RWPE2 (cell line): ENCODE measurements around the gene RAF1.

Source experiments
- ATAC-seq: fragments of 200-7000 bp; cut with Tn5 transposase; 3 replicates; pipeline ENCODE4 v1.9.1; 2021; ENCODE audit warnings: low read depth
- DNase-seq: peaks from one replicate; pipeline ENCODE4 v3.0.0-alpha.2; 2020; ENCODE audit warnings: low spot score
- H3K27ac ChIP-seq: fragments of 450-650 bp; 2 replicates; pipeline ENCODE4 v1.5.1; 2017; ENCODE audit warnings: mild to moderate bottlenecking; ENCODE audit not compliant: poor library complexity, severe bottlenecking
- H3K27me3 ChIP-seq: fragments of 250-450 bp; sonication (Bioruptor Pico); 2 replicates; pipeline ENCODE4 v1.5.1; 2021; ENCODE audit warnings: mild to moderate bottlenecking, moderate library complexity; ENCODE audit not compliant: insufficient read depth, poor library complexity, severe bottlenecking
- H3K36me3 ChIP-seq: fragments of 250-450 bp; sonication (Bioruptor Pico); 2 replicates; pipeline ENCODE4 v1.5.1; 2020; ENCODE audit warnings: low read depth, mild to moderate bottlenecking, moderate library complexity
- H3K4me1 ChIP-seq: fragments of 250-450 bp; sonication (Bioruptor Pico); 2 replicates; pipeline ENCODE4 v1.5.1; 2021; ENCODE audit warnings: mild to moderate bottlenecking, moderate library complexity; ENCODE audit not compliant: insufficient read depth, poor library complexity, severe bottlenecking
- H3K4me3 ChIP-seq: fragments of 250-450 bp; sonication (Bioruptor Pico); 2 replicates; pipeline ENCODE4 v1.5.1; 2021; ENCODE audit warnings: mild to moderate bottlenecking, moderate library complexity; ENCODE audit not compliant: severe bottlenecking
- H3K9me3 ChIP-seq: fragments of 250-450 bp; sonication (Bioruptor Pico); 2 replicates; pipeline ENCODE4 v1.5.1; 2021; ENCODE audit warnings: mild to moderate bottlenecking, moderate library complexity; ENCODE audit not compliant: severe bottlenecking
- TF ChIP-seq, protein P1 (sequence below): fragments of 450-650 bp; IDR thresholded peaks from one replicate; pipeline ENCODE4 v1.5.1; 2017; ENCODE audit warnings: mild to moderate bottlenecking, moderate library complexity; ENCODE audit not compliant: poor library complexity, severe bottlenecking

The RAF1 gene

DNA sequence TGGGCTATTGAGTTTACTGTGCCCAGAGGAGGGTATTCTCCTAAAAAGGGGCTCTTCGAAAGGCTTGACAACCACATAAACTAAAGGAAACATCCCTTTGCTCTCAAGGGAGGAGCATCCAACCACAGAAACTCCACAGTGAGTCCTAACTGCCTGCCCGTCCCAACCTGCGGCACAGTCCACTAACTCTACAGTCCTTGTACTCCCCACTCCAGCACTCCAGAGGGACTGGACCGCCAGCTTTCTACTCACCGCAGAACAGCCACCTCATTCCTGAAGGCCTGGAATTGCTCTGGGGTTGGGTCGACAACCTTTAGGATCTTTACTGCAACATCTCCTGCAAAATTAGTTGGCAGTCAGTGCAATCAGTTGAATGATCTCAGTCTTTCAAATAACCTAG, 72.5 kb downstream of the RAF1 start:
- Histone ChIP-seq H3K36me3 (peaks cover 65% of the 10 kb centered on the region), H3K27me3 (no peaks in the 10 kb centered on the region)

DNA sequence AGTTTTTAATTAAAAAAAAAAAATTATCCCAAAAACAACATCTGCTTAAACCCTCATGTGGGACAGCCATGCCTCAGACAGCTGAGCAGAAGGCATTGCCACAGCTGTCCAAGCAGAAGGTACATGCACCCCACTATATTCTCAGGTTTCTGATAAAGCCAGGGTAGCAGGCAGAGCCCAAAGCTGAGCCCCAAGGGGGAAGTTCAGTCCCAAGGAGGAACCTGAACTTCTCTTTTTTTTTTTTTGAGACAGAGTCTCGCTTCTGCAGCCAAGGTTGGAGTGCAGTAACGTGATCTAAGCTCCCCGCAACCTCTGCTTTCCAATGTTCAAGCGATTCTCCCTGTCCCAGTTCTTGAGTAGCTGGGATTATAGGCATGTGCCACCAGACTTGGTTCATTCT, 73.8 kb downstream of the RAF1 start:
- no peak for DNase-seq
- Histone ChIP-seq H3K9me3 (no peaks in the 10 kb centered on the region), H3K4me1 (no peaks in the 10 kb centered on the region), H3K4me3 (no peak overlapping the region), H3K36me3 (peaks cover 69% of the 10 kb centered on the region), H3K27me3 (no peaks in the 10 kb centered on the region), H3K27ac (no peak overlapping the region)
- TF ChIP-seq, protein P1, sequence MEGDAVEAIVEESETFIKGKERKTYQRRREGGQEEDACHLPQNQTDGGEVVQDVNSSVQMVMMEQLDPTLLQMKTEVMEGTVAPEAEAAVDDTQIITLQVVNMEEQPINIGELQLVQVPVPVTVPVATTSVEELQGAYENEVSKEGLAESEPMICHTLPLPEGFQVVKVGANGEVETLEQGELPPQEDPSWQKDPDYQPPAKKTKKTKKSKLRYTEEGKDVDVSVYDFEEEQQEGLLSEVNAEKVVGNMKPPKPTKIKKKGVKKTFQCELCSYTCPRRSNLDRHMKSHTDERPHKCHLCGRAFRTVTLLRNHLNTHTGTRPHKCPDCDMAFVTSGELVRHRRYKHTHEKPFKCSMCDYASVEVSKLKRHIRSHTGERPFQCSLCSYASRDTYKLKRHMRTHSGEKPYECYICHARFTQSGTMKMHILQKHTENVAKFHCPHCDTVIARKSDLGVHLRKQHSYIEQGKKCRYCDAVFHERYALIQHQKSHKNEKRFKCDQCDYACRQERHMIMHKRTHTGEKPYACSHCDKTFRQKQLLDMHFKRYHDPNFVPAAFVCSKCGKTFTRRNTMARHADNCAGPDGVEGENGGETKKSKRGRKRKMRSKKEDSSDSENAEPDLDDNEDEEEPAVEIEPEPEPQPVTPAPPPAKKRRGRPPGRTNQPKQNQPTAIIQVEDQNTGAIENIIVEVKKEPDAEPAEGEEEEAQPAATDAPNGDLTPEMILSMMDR: no peak
- ATAC-seq: no peak

More for the DNA sequence above, 72.5 kb downstream of the RAF1 start:
- no peak for ATAC-seq
- Histone ChIP-seq H3K9me3 (no peaks in the 10 kb centered on the region), H3K4me3 (no peak overlapping the region), H3K27ac (no peak overlapping the region), H3K4me1 (no peaks in the 10 kb centered on the region)
- DNase-seq: no peak
- TF ChIP-seq, protein P1: no peak

DNA sequence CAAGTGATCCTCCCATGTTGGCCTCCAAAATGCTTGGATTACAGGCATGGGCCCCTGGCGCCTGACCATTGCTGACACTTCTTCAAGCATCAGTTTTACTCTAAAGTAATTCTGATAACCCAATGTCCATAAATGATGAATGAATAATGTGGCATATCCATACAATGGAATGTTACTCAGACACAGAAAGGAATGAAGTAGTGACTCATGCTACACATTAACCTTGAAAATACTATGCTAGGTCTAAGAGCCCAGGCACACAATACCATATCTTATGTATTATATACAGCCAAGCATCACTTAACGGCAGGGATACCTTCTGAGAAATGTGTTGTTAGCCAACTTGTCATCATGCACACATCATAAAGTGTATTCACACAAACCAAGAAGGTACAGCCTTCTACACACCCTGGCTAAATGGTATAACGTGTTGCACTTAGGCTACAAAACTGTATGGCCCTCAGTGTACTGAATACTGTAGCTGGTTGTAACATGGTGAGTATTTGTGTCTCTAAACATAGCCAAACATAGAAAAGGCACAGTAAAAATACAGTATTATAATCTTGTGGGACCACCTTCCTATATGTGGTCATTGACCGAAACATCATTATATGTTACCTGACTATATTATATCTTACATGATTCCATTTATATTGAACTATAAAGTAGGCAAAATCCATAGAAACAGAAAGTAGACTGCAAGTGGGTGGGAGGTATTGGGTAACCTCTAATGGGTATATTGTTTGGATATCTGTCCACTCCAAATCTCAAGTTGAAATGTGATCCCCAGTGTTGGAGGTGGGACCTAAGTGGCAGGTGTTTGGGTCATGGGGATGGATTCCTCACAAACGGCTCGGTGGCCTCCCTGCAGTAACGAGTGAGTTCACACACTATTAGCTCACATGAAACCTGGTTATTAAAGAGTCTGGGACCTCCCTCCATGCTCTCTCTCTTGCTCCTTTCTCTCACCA, 75.6 kb downstream of the RAF1 start:
- TF ChIP-seq, protein P1: no peak
- peak; percentile 80 for ATAC-seq

DNA sequence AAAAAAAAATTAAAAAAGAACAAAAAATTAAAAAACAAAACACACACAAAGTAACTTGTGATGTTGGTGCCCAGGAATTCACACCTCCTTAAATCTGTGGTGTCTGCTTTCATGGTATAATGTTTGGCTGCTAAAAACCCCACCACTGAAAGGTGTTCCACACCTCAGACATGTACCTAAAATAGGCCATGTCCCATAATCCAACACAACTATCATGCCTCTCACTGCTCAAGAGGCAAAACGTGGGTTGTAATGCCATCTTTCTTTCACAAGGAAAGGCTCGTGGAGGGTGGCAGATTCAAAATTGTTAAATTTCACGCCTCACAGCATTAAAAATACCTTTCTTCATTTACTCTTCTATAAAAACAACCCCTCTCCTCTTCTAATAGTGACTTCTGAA, 77.5 kb downstream of the RAF1 start:
- TF ChIP-seq, protein P1: no peak
- ATAC-seq (no peak), DNase-seq (no peak)
- no peaks in the 10 kb centered on the region for H3K27me3 ChIP-seq
- no peaks in the 10 kb centered on the region for H3K9me3 ChIP-seq
- peaks cover 87% of the 10 kb centered on the region for H3K36me3 ChIP-seq
- H3K27ac ChIP-seq: no peak overlapping the region
- H3K4me3 ChIP-seq: no peak overlapping the region
- H3K4me1 ChIP-seq: no peaks in the 10 kb centered on the region

More for the DNA sequence above, 75.6 kb downstream of the RAF1 start:
- H3K27me3 ChIP-seq: no peaks in the 10 kb centered on the region
- peaks cover 83% of the 10 kb centered on the region for H3K36me3 ChIP-seq
- H3K9me3 ChIP-seq: no peaks in the 10 kb centered on the region
- DNase-seq: no peak
- no peaks in the 10 kb centered on the region for H3K4me1 ChIP-seq
- no peak overlapping the region for H3K4me3 ChIP-seq
- H3K27ac ChIP-seq: no peak overlapping the region

DNA sequence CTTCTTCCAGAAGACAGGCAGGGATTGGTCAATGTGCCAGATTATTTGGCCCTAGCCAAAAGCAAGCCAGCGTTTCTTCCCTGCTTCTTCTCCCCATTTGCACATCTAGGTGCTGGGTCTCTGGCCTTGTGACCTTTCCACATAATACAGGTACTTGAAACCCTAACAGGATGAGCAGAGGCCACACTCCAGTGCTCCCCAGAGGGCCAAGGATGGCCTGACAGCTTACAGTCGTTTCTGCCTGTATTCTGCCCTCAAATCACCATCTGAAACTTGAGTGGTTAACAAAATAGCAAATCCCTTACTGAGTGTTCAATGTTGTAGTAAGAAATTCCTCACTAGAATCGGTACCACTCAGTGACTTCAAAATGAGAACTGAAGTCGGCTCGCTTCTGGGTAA, 77.9 kb downstream of the RAF1 start:
- no peaks in the 10 kb centered on the region for H3K9me3 ChIP-seq
- H3K4me1 ChIP-seq: no peaks in the 10 kb centered on the region
- ATAC-seq (no peak), DNase-seq (no peak)
- peaks cover 83% of the 10 kb centered on the region for H3K36me3 ChIP-seq
- no peak overlapping the region for H3K4me3 ChIP-seq
- TF ChIP-seq, protein P1: no peak
- H3K27me3 ChIP-seq: no peaks in the 10 kb centered on the region
- no peak overlapping the region for H3K27ac ChIP-seq
